Upper lobe of left lung (tissue), 4 donors: ENCODE results near the gene RANBP9.

Source experiments
- POLR2A ChIP-seq, 4 donors: fragments of 450-650 bp; IDR thresholded peaks; one replicate each; pipeline ENCODE4 v1.5.1; 2016 to 2017; ENCODE audit warnings: antibody characterized with exemption in 4 of 4, mild to moderate bottlenecking in 2 of 4
- TF ChIP-seq, protein P1 (sequence below), 6 experiments: fragments of 450-650 bp in 4 of 6; fragments of 200-600 bp in 2 of 6; sonication (generic) in 2 of 6; IDR thresholded peaks; one replicate each; pipeline ENCODE4 v1.5.1; 2016 to 2019; ENCODE audit warnings: antibody characterized with exemption in 6 of 6

- TF ChIP-seq, protein P1, sequence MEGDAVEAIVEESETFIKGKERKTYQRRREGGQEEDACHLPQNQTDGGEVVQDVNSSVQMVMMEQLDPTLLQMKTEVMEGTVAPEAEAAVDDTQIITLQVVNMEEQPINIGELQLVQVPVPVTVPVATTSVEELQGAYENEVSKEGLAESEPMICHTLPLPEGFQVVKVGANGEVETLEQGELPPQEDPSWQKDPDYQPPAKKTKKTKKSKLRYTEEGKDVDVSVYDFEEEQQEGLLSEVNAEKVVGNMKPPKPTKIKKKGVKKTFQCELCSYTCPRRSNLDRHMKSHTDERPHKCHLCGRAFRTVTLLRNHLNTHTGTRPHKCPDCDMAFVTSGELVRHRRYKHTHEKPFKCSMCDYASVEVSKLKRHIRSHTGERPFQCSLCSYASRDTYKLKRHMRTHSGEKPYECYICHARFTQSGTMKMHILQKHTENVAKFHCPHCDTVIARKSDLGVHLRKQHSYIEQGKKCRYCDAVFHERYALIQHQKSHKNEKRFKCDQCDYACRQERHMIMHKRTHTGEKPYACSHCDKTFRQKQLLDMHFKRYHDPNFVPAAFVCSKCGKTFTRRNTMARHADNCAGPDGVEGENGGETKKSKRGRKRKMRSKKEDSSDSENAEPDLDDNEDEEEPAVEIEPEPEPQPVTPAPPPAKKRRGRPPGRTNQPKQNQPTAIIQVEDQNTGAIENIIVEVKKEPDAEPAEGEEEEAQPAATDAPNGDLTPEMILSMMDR (IDR thresholded peaks at IDR 0.05) = no peak
- no peak for TF ChIP-seq POLR2A (IDR thresholded peaks at IDR 0.05)
Observed at GRCh38 chr6:13724182-13724581, 12.5 kb upstream of the RANBP9 start.
